ENCODE results near the gene SPATA33. TPM values are rescaled to one million over a fixed set of nuclear protein-coding genes. Genes with fewer than 3 reads are reported as not detected.
"Not testable (repeated sequence)": the region's sequence is repeated elsewhere in the genome, so short reads cannot be mapped to it uniquely, and the experiment has no call there.

The SPATA33 gene
- total RNA-seq, 1 donor from 2014 or later = 12.3 TPM

DNA sequence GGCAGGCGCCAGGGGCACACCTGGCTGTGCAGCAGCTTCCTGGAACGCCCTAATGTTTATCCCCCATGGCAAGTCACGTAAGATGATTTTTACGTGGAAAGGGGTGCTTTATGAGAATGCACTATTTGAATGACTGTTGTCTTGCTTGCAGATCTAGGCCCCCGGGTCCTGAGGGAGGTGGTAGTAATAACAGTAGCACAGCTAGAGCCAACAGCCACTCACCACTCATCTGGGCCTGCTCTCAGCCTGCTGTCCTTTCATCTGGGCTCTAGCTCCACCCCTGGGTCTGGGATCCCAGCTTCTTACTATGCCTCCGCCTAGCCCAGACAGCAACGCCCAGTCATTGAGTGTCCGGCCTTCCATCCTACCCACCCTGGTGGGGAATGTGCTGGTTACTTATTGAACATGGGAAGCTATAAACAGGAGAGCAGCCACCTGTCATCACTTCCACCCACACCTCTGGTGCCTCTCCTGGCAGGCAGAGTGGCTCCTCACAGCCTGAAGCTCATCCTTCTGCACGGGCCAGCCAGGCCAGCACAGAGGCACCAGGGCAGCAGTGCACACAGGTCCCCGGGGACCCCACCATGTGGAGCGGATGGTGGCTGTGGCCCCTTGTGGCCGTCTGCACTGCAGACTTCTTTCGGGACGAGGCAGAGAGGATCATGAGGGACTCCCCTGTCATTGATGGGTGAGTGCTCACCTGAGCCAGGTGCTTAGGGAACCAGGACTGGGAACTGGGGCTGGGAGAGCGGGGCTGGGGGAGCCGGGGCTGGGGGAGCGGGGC, 27.6 kb upstream of the SPATA33 start:
- Histone ChIP-seq H4K20me1 (ENCODE audit: insufficient read depth, low read length) (peaks cover 2% of the 10 kb centered on the region), H3K9ac (ENCODE audit: low read length) (no peak overlapping the region), H3K9me3 (ENCODE audit: insufficient read depth, low read depth, low read length) (no peaks in the 10 kb centered on the region), H3K79me2 (ENCODE audit: insufficient read depth, low read length) (no peaks in the 10 kb centered on the region), H3K4me3 (ENCODE audit: insufficient read depth, low read depth, low read length) (no peak overlapping the region), H3K4me2 (ENCODE audit: low read length) (no peak overlapping the region), H3K27ac (ENCODE audit: low read depth, low read length) (no peak overlapping the region), H3K4me1 (ENCODE audit: insufficient read depth, low read length) (peaks cover 12% of the 10 kb centered on the region), H3K36me3 (ENCODE audit: insufficient read depth, low read length) (no peaks in the 10 kb centered on the region), H2AFZ (ENCODE audit: low read depth, low read length) (no peak overlapping the region), H3K27me3 (ENCODE audit: insufficient read depth, low read length) (peaks cover 4% of the 10 kb centered on the region)
- H3K27ac Mint-ChIP-seq (ENCODE audit: unreplicated experiment) = no peak overlapping the region
- DNase-seq (ENCODE audit: low read depth) (no peak), FAIRE-seq (no peak)
- H3K36me3 Mint-ChIP-seq (ENCODE audit: low read depth, unreplicated experiment) = no peaks in the 10 kb centered on the region
- no peak for TF ChIP-seq EZH2 (IDR thresholded peaks at IDR 0.05; ENCODE audit: insufficient read depth, low read length)
- TF ChIP-seq, protein P1, sequence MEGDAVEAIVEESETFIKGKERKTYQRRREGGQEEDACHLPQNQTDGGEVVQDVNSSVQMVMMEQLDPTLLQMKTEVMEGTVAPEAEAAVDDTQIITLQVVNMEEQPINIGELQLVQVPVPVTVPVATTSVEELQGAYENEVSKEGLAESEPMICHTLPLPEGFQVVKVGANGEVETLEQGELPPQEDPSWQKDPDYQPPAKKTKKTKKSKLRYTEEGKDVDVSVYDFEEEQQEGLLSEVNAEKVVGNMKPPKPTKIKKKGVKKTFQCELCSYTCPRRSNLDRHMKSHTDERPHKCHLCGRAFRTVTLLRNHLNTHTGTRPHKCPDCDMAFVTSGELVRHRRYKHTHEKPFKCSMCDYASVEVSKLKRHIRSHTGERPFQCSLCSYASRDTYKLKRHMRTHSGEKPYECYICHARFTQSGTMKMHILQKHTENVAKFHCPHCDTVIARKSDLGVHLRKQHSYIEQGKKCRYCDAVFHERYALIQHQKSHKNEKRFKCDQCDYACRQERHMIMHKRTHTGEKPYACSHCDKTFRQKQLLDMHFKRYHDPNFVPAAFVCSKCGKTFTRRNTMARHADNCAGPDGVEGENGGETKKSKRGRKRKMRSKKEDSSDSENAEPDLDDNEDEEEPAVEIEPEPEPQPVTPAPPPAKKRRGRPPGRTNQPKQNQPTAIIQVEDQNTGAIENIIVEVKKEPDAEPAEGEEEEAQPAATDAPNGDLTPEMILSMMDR (IDR thresholded peaks at IDR 0.05; ENCODE audit: insufficient read depth, low read depth, low read length) = no peak
- H3K4me1 Mint-ChIP-seq (ENCODE audit: low read depth, unreplicated experiment) = no peaks in the 10 kb centered on the region
- H3K9me3 Mint-ChIP-seq (ENCODE audit: unreplicated experiment) = no peaks in the 10 kb centered on the region
- H3K27me3 Mint-ChIP-seq (ENCODE audit: low read depth, unreplicated experiment) = peaks cover 29% of the 10 kb centered on the region
- H3K4me3 Mint-ChIP-seq (ENCODE audit: unreplicated experiment) = no peak overlapping the region

DNA sequence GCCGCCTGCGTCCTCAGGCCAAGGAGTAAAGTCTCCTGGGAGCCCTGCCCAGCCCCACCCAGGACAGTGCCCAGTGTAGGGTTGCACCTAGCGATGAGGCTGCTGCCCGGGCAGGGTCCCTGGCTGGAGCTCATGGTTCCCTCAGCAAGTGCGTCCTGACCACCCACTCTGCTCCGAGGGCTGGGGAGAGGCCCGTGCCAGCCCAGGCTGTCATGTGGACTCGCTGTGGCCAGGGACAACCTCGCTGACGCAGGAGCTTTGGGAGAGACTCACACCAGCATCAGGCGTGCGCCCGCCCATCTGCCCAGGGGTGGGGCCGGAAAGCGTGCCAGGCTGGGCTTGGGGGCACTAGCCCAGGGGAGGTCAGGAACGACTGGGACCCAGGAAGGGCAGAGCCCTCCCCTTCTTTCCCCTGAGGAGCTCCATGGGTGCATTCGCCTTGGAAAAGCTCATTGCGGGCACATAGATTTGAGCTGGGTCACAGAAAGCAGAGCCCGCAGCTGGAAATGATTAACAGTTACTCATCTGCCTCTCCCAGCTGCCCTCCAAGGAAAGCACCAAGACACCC, 24.5 kb upstream of the SPATA33 start:
- no peak overlapping the region for H2AFZ ChIP-seq (ENCODE audit: low read depth, low read length)
- no peak for FAIRE-seq

DNA sequence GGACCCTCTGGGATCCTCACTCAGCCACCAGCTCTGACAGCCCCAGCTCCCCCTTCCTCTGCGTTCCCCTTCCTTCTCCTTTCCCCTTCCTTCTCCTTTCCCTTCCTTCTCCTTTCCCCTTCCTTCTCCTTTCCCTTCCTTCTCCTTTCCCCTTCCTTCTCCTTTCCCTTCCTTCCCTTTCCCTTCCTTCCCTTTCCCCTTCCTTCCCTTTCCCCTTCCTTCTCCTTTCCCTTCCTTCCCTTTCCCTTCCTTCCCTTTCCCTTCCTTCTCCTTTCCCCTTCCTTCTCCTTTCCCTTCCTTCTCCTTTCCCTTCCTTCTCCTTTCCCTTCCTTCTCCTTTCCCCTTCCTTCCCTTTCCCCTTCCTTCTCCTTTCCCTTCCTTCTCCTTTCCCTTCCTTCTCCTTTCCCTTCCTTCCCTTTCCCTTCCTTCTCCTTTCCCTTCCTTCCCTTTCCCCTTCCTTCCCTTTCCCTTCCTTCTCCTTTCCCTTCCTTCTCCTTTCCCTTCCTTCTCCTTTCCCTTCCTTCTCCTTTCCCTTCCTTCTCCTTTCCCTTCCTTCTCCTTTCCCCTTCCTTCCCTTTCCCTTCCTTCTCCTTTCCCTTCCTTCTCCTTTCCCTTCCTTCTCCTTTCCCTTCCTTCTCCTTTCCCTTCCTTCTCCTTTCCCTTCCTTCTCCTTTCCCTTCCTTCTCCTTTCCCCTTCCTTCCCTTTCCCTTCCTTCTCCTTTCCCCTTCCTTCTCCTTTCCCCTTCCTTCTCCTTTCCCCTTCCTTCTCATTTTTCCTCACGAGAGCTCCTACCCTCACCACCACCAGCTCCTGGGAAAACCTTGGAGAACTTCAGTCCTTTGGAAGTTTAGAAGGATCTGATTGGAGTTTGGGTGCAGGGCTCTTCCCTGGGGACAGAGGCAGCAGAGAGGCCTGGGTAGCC, 22.9 kb upstream of the SPATA33 start:
- not testable (repeated sequence) for H3K27ac ChIP-seq (ENCODE audit: low read depth, low read length); H3K4me3 ChIP-seq (ENCODE audit: insufficient read depth, low read depth, low read length)
- FAIRE-seq = peak; percentile 50

More for the DNA sequence above, 24.5 kb upstream of the SPATA33 start:
- H3K27ac Mint-ChIP-seq (ENCODE audit: unreplicated experiment) = no peak overlapping the region
- H3K36me3 ChIP-seq (ENCODE audit: insufficient read depth, low read length) = no peaks in the 10 kb centered on the region
- H3K27me3 Mint-ChIP-seq (ENCODE audit: low read depth, unreplicated experiment) = peaks cover 23% of the 10 kb centered on the region
- H3K4me3 ChIP-seq (ENCODE audit: insufficient read depth, low read depth, low read length) = no peak overlapping the region
- H3K36me3 Mint-ChIP-seq (ENCODE audit: low read depth, unreplicated experiment) = no peaks in the 10 kb centered on the region
- no peaks in the 10 kb centered on the region for H3K9me3 Mint-ChIP-seq (ENCODE audit: unreplicated experiment)
- peak; percentile 62 for DNase-seq (ENCODE audit: low read depth)
- H3K9me3 ChIP-seq (ENCODE audit: insufficient read depth, low read depth, low read length) = no peaks in the 10 kb centered on the region
- peaks cover 2% of the 10 kb centered on the region for H4K20me1 ChIP-seq (ENCODE audit: insufficient read depth, low read length)
- H3K4me3 Mint-ChIP-seq (ENCODE audit: unreplicated experiment) = no peak overlapping the region
- no peak for TF ChIP-seq EZH2 (IDR thresholded peaks at IDR 0.05; ENCODE audit: insufficient read depth, low read length)
- TF ChIP-seq, protein P1 (IDR thresholded peaks at IDR 0.05; ENCODE audit: insufficient read depth, low read depth, low read length) = no peak
- peak overlapping the region; percentile 51 for H3K4me2 ChIP-seq (ENCODE audit: low read length)
- H3K4me1 ChIP-seq (ENCODE audit: insufficient read depth, low read length) = peaks cover 16% of the 10 kb centered on the region
- H3K27me3 ChIP-seq (ENCODE audit: insufficient read depth, low read length) = peaks cover 6% of the 10 kb centered on the region
- no peaks in the 10 kb centered on the region for H3K79me2 ChIP-seq (ENCODE audit: insufficient read depth, low read length)
- no peaks in the 10 kb centered on the region for H3K4me1 Mint-ChIP-seq (ENCODE audit: low read depth, unreplicated experiment)
- peak overlapping the region; percentile 23 for H3K9ac ChIP-seq (ENCODE audit: low read length)
- no peak overlapping the region for H3K27ac ChIP-seq (ENCODE audit: low read depth, low read length)

More for the DNA sequence above, 22.9 kb upstream of the SPATA33 start:
- H3K27me3 Mint-ChIP-seq (ENCODE audit: low read depth, unreplicated experiment) = peaks cover 23% of the 10 kb centered on the region
- H2AFZ ChIP-seq (ENCODE audit: low read depth, low read length); DNase-seq (ENCODE audit: low read depth); H3K9ac ChIP-seq (ENCODE audit: low read length); H3K79me2 ChIP-seq (ENCODE audit: insufficient read depth, low read length); H3K27me3 ChIP-seq (ENCODE audit: insufficient read depth, low read length); H3K4me1 Mint-ChIP-seq (ENCODE audit: low read depth, unreplicated experiment); H4K20me1 ChIP-seq (ENCODE audit: insufficient read depth, low read length); H3K27ac Mint-ChIP-seq (ENCODE audit: unreplicated experiment); H3K9me3 ChIP-seq (ENCODE audit: insufficient read depth, low read depth, low read length); H3K4me2 ChIP-seq (ENCODE audit: low read length); H3K4me3 Mint-ChIP-seq (ENCODE audit: unreplicated experiment); H3K9me3 Mint-ChIP-seq (ENCODE audit: unreplicated experiment); H3K36me3 ChIP-seq (ENCODE audit: insufficient read depth, low read length); H3K36me3 Mint-ChIP-seq (ENCODE audit: low read depth, unreplicated experiment): not testable (repeated sequence)
- H3K4me1 ChIP-seq (ENCODE audit: insufficient read depth, low read length) = peaks cover 16% of the 10 kb centered on the region

All from astrocyte (in vitro differentiated cells and primary cell).